Measurements from ENCODE around the gene RBM18. TPM values are rescaled to one million over a fixed set of nuclear protein-coding genes. Genes with fewer than 3 reads are reported as not detected.

The RBM18 gene
- total RNA-seq, 1 donor from 2014 or later = 15.3 TPM

DNA sequence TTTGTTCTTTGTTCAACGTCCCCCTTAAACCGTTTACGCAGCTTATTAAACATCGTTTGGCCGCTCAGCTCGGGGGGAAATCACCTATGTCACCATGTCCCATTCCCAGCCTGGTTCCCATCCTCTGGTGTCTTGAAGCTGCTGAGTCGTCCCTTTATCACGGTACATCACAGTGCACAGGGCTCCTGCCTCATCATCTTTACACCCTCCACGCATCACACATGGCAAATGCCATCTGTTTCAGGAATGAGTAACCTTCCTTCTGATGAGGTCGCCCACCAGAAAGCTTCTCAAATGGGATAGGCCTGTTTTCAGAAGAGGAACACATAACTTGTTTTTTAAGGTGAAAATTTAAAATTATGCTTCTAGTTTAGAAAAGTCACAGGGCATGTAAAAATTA, 28.0 kb downstream of the RBM18 start:
- Mint-ChIP-seq H3K4me3 (no peak overlapping the region), H3K9me3 (no peaks in the 10 kb centered on the region), H3K36me3 (ENCODE audit: low read depth) (peaks cover 33% of the 10 kb centered on the region), H3K27me3 (peaks cover 7% of the 10 kb centered on the region), H3K4me1 (no peaks in the 10 kb centered on the region), H3K27ac (no peak overlapping the region)
- TF ChIP-seq, protein P1, sequence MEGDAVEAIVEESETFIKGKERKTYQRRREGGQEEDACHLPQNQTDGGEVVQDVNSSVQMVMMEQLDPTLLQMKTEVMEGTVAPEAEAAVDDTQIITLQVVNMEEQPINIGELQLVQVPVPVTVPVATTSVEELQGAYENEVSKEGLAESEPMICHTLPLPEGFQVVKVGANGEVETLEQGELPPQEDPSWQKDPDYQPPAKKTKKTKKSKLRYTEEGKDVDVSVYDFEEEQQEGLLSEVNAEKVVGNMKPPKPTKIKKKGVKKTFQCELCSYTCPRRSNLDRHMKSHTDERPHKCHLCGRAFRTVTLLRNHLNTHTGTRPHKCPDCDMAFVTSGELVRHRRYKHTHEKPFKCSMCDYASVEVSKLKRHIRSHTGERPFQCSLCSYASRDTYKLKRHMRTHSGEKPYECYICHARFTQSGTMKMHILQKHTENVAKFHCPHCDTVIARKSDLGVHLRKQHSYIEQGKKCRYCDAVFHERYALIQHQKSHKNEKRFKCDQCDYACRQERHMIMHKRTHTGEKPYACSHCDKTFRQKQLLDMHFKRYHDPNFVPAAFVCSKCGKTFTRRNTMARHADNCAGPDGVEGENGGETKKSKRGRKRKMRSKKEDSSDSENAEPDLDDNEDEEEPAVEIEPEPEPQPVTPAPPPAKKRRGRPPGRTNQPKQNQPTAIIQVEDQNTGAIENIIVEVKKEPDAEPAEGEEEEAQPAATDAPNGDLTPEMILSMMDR (IDR thresholded peaks at IDR 0.05) = no peak
- no peak for ATAC-seq (ENCODE audit: low read depth)
- intact Hi-C loops (cut with micrococcal nuclease) = no loop called here
- POLR2A ChIA-PET = no interaction called here
- no peak for DNase-seq
- CTCF ChIA-PET = no interaction called here

DNA sequence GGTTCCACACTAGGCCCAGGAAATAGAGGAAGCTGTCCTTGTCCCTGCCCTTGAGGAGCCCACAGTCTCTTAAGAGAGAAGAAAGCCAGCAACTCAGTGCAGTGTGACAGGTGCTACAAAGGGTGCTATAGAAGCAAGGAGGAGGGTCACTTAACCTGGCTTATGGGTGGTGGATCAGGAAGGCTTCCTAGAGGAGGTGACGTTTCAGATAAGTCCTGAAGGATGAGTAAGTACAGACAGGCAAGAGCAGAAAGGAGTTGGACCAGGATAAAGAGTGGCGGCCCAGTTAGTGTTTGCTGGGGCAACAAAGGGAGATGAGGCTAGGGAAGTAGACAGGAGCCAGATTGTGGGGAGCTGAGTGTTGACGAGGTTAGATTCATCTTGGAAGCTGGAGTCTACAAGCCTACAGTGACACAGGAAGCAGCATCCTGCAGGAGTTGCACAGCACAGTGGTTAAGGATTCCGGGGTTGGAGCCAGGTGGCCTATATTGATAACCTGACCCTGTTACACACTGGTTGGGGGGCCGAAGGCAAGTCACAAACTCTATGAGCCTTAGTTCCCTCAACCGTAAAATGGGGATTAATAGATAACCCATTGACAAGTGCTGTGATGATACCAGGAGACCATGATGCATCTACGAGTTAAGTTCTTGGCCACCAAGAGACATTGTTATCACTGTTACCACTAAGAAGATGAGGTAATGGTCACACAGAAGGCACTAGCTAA, 30.5 kb downstream of the RBM18 start:
- Mint-ChIP-seq H3K36me3 (ENCODE audit: low read depth) (peaks cover 10% of the 10 kb centered on the region), H3K4me1 (no peaks in the 10 kb centered on the region), H3K27me3 (peaks cover 7% of the 10 kb centered on the region), H3K4me3 (no peak overlapping the region), H3K27ac (no peak overlapping the region), H3K9me3 (no peaks in the 10 kb centered on the region)
- ATAC-seq (ENCODE audit: low read depth) (no peak), DNase-seq (no peak)
- ChIA-PET POLR2A (no interaction called here), CTCF (no interaction called here)
- TF ChIP-seq, protein P1 (IDR thresholded peaks at IDR 0.05) = no peak
- intact Hi-C loops (cut with micrococcal nuclease) = no loop called here

DNA sequence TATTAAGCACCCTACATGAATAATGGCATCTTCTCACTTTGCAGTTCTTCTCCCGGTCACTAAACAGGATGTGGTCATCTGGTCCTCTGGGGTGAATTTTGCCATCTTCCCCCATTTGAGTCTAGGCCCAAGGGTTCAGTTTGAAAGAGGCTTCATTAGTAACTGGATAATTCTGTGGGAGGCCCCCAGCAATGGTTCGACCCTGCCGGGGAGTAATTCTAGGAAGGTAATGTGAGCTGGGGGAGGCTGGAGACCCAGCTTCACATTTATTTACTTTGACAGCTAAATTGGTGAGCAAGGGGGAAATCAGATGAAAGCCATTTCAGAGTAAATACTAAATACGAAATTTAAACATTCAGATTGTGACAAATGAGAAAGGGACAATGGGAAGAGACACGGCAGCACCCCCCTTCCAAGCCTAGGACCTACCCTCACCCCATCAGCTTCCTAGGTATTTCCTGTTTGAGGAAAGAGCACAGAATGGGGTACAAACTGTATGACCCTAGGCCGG, 31.8 kb downstream of the RBM18 start:
- ATAC-seq (ENCODE audit: low read depth) (no peak), DNase-seq (no peak)
- Mint-ChIP-seq H3K36me3 (ENCODE audit: low read depth) (no peaks in the 10 kb centered on the region), H3K9me3 (no peaks in the 10 kb centered on the region), H3K27me3 (peaks cover 7% of the 10 kb centered on the region), H3K4me3 (no peak overlapping the region), H3K27ac (no peak overlapping the region), H3K4me1 (peaks cover 2% of the 10 kb centered on the region)
- intact Hi-C loops (cut with micrococcal nuclease) = no loop called here
- TF ChIP-seq, protein P1 (IDR thresholded peaks at IDR 0.05) = no peak
- ChIA-PET CTCF (no interaction called here), POLR2A (interaction anchor here (0.6 kb wide), 1 partner anchor 134 kb away, joined by 4 read pairs; no protein-coding TSS in a partner anchor)

DNA sequence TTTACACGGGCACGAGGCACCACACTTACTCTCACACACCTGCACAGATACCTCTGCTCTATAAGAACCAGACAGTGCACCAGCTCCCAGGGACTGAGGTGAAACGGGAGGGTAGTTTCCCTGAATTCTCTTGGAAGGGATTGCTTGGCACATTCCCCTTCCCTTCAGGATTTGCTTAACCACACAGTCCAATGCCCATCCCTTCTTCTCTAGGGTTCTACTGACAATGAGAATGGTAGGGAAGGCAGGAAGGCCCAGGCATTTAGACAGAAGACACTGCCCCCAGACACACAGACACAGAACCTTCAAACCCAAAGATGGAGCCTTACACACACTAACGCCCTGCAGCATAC, 35.2 kb downstream of the RBM18 start:
- intact Hi-C loops (cut with micrococcal nuclease) = no loop called here
- TF ChIP-seq, protein P1 (IDR thresholded peaks at IDR 0.05) = no peak
- DNase-seq = no peak
- Mint-ChIP-seq H3K27me3 (peaks cover 23% of the 10 kb centered on the region), H3K27ac (no peak overlapping the region), H3K4me1 (peaks cover 4% of the 10 kb centered on the region), H3K36me3 (ENCODE audit: low read depth) (no peaks in the 10 kb centered on the region), H3K4me3 (no peak overlapping the region), H3K9me3 (no peaks in the 10 kb centered on the region)
- POLR2A ChIA-PET = no interaction called here
- no peak for ATAC-seq (ENCODE audit: low read depth)
- CTCF ChIA-PET = no interaction called here

DNA sequence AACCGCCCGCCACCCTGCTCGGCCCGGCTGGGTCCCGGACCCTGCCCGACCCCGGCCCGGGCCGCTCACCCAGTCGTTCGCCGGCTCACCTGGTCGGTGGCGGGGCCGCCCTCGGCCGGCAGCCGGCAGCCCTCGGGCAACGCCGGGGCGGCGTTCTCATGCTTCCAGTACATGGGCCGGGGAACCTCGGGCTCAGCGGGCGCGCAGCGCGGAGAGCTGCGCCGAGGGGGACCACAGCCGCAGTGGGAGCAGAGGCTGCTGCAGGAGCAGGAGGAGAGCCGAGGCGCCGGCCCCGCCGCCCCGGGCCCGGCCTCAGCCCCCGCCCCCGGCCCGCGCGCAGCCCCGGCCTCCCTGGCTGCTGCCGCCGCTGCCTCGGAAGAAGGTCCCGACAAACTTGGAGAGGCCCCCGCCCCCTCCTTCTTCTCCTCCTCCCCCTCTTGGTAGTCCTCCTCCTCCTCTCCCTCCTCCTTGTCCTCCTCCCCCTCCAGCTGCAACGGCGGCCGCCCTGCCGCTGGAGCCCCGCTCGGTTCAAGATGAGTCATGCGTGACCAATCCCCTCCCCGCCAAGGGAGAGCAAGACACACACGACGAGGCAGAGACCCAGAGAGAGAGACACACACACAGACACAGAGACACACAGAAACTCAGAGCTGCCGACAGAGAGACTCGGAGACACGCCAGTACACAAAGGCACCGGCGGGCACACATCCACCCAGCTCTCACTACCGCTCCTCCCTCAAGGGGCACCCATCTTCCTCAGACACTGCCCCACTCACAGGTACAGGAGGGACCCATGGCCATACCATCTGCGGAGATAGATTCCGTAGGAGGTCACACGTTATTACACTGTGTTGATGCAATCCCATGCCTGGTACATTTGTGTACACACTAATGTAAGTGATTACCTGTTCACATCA, 35.8 kb downstream of the RBM18 start, which contains the start of gene LHX6:
LHX6 (minus strand) TSS at position 390 of the 917 bp plus-strand sequence; CDS start at position 173, 217 bp downstream.
- Mint-ChIP-seq H3K4me1 (peaks cover 4% of the 10 kb centered on the region), H3K27ac (no peak within 1 kb of the TSS), H3K4me3 (peak within 1 kb of the TSS; percentile 58), H3K9me3 (no peaks in the 10 kb centered on the region), H3K36me3 (ENCODE audit: low read depth) (no peaks in the 10 kb centered on the region), H3K27me3 (peaks cover 26% of the 10 kb centered on the region)
- ATAC-seq (ENCODE audit: low read depth) = peak; percentile 14
- ChIA-PET CTCF (no interaction called here), POLR2A (interaction anchor here (0.7 kb wide), 2 partner anchors 1215 to 1336 kb away, joined by 5 to 7 read pairs; no protein-coding TSS in a partner anchor)
- no peak for DNase-seq
- intact Hi-C loops (cut with micrococcal nuclease) = no loop called here
- TF ChIP-seq, protein P1 (IDR thresholded peaks at IDR 0.05) = no peak
